DMS114 treated with DMSO at 0.1 percent for 48 hours (cell line): ENCODE data around the gene CCDC59.
"Not testable (repeated sequence)": the region's sequence is repeated elsewhere in the genome, so short reads cannot be mapped to it uniquely, and the experiment has no call there.

Experiments used
- DNase-seq: peaks from one replicate; lab custom pipeline; 2025; ENCODE audit not compliant: unreplicated experiment; lab: John Stamatoyannopoulos, UW

Gene CCDC59

GRCh38 chr12:82358200-82359114 lies at the start of gene CCDC59, which contains the start of gene METTL25:
TSS of gene CCDC59 (minus strand) at chr12:82358387. CDS start at chr12:82358376, 11 bp downstream.
TSS of gene METTL25 (plus strand) at chr12:82358529. CDS start at chr12:82358566, 37 bp downstream.
- peak; percentile 96 for DNase-seq

GRCh38 chr12:82407481-82407880 lies 49.3 kb upstream of the CCDC59 start:
- no peak for DNase-seq

DNA sequence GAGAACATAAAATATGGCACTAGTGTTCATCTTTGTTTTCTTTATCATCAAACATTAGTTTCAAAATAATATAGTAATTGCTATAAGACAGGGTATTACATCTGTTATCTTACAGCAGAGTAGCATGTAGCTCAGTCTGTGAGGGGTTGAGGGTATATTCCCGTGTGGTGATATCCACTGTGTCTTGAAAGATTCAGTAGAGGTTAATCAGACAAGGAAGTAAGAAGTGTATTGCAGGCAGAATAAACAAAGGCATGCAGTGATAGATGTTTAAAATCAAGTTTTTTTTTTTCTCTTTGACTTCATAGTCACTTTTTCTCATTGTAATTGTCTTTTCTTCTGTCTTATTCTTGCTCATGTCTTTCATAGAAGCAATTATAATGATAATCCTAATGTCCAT lies 48.5 kb upstream of the CCDC59 start:
- no peak for DNase-seq

- no peak for DNase-seq
Measured at GRCh38 chr12:82400819-82401218, 42.6 kb upstream of the CCDC59 start.

DNA sequence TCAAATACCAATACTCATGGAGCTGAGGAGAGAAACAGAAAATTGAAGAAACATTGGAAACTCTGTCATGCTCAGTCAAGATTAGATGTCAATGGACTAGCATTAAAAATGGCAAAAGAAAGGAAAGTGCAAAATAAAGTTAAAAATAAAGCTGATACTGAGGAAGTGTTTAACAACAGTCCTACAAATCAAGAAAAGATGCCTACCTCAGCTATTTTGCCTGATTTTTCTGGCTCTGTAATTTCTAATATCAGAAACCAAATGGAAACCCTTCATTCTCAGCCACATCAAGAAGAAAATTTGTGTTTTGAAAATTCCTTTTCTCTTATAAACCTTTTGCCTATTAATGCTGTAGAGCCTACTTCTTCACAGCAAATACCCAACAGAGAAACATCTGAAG lies 40.7 kb upstream of the CCDC59 start:
- DNase-seq: no peak

DNA sequence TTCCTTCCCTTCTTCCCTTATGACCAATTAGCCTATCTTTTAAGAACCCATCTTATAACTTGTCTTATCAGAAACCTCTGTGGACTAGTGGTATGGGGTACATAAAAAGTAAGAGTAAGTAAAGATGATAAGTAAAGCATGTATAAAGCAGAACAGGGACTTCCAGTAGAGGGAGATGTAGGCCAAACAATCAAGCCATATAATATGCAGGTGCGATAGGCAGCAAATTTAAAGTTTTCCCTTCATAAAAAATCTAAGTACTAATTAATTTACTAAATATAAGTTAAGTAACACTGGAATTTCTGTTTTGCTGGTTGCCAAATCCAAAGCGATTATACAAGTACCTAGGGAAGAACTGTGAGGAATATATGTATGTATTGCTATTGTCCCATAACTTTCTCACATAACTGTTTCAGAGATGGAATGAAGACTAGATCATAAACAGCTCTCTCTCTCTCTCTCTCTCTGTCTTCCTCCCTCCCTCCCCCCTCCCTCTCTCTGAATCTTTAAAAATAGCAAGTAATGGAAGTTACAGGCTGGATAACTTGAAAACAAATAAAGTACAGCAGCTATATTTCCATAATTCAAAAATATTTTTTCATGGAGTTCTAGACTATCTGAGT lies 25.9 kb upstream of the CCDC59 start:
- DNase-seq: peak; percentile 57

- no peak for DNase-seq
Measured at GRCh38 chr12:82378997-82379396, 20.8 kb upstream of the CCDC59 start.

DNA sequence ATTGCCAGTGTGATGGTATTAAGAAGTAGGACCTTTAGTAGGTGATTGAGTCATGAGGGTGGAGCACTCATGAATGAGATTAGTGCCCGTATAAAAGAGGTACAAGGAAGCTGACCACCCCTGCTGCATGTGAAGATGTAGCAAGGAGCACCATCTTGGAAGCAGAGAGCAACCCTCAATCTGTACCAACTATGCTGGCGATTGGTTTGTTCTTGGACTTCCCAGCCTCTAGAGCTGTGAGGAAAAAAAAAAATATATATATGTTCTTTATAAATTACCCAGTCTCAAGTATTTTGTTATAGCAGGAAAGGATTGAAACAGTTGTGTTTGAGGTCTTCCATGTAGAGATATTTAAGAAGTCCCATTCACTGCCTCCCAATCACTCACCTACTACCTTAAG lies 17.0 kb upstream of the CCDC59 start:
- no peak for DNase-seq

- no peak for DNase-seq
Measured at GRCh38 chr12:82366197-82366596, 8.0 kb upstream of the CCDC59 start.

- no peak for DNase-seq
Measured at GRCh38 chr12:82363990-82364389, 5.8 kb upstream of the CCDC59 start.

GRCh38 chr12:82361461-82361915 lies 3.3 kb upstream of the CCDC59 start:
- DNase-seq: no peak

GRCh38 chr12:82360834-82361233 lies 2.6 kb upstream of the CCDC59 start:
- not testable (repeated sequence) for DNase-seq

- DNase-seq: no peak
Measured at GRCh38 chr12:82359115-82359478, 910 bp upstream of the CCDC59 start.

- no peak for DNase-seq
Measured at GRCh38 chr12:82357845-82358199, 365 bp downstream of the CCDC59 start.

DNA sequence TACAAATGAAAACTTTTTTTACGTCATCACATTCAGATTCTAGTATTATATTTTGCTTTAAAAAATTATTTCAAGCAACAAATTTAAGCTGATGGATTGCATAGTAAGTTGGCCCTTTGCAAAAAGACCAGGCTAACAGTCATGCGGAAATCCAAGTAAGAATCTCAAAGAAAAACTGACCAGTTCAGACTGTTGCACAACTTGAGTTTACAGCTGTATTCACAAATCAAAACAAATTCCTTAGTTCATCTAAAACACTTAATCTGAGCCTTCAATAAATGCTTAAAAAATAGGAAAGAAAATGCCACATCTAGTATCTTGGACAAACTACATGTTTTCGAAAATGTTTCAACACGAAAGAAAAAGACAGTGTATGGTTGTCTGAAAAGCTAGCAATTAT lies 847 bp downstream of the CCDC59 start:
- no peak for DNase-seq

GRCh38 chr12:82351390-82351789 lies 6.8 kb downstream of the CCDC59 start:
- no peak for DNase-seq

- no peak for DNase-seq
Measured at GRCh38 chr12:82350161-82350560, 8.0 kb downstream of the CCDC59 start.

- no peak for DNase-seq
Measured at GRCh38 chr12:82329508-82329907, 28.7 kb downstream of the CCDC59 start.

DNA sequence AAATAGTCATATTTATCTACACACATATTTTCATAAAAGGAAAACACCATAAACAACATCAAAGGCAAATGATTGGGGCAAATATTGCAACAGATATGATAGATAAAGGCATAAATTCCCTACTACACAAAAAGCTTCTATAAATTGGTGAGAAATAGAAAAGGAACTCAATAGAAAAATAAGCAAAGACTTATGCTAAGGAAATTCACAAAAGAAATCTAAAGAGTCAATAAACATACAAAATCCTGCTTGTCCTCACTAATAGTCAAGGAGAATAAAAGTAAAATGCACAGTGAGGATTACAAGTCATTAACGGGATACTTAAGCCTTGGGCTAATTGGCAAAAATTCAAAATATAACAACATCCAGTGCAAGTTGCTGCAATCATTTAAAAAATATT lies 30.3 kb downstream of the CCDC59 start:
- DNase-seq: no peak

GRCh38 chr12:82326905-82327503 lies 31.2 kb downstream of the CCDC59 start:
- peak; percentile 53 for DNase-seq

GRCh38 chr12:82325540-82326336 lies 32.4 kb downstream of the CCDC59 start:
- no peak for DNase-seq
